ENCODE results near the gene CGNL1.

- TF ChIP-seq POLR2AphosphoS5 (IDR thresholded peaks at IDR 0.05) (no peak), CTCF (IDR thresholded peaks at IDR 0.05) (no peak), POLR2A (IDR thresholded peaks at IDR 0.05; ENCODE audit: low read depth) (no peak)
These were observed 41.0 kb upstream of the CGNL1 start for GRCh38 chr15:57335293-57335715.

All from esophagus muscularis mucosa (tissue), 3 donors.